Posterior vena cava (tissue), 2 donors: ENCODE measurements around the gene USP46. TPM values are rescaled to one million over a fixed set of nuclear protein-coding genes. Genes with fewer than 3 reads are reported as not detected.

Experiments
- DNase-seq: peaks from one replicate; pipeline ENCODE4 v3.0.0-alpha.2; 2020; ENCODE audit warnings: low spot score
- intact Hi-C, 2 donors: fragments of 100-400 bp; cut with DNase I; formaldehyde crosslinking; loops; one replicate each; pipeline versions ENCODE4 v1.14.1 to v1.14.2; 2022 to 2023
- long read RNA-seq, 2 donors: library from polyadenylated mRNA; unstranded; transcript quantifications; one replicate each; pipeline ENCODE4 v2.0.0, GENCODE V29; 2020 to 2021
- total RNA-seq, 2 donors: library from RNA; stranded (reverse); fragmentation: NEBNext Ultra II Directional; extraction: Animal tissue kit (Norgen Biotek cat#: 25700); gene quantifications; one replicate each; pipeline ENCODE4 v1.2.1, GENCODE V29; 2021
- donor health status: DM: yes; HTN: yes; CAD: no.
- donor health status: DM: yes; HTN: yes; CAD: no.

Gene USP46, protein sequence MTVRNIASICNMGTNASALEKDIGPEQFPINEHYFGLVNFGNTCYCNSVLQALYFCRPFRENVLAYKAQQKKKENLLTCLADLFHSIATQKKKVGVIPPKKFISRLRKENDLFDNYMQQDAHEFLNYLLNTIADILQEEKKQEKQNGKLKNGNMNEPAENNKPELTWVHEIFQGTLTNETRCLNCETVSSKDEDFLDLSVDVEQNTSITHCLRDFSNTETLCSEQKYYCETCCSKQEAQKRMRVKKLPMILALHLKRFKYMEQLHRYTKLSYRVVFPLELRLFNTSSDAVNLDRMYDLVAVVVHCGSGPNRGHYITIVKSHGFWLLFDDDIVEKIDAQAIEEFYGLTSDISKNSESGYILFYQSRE
- total RNA-seq: 10 to 100 TPM; 17.1 to 18.3 TPM
- long read RNA-seq, donor 1, full-length matches to known transcripts: 4 of 8 reads
- long read RNA-seq, donor 1, partial matches to known transcripts: 1 of 8 reads
- long read RNA-seq, donor 1, other reads (novel, unspliced or antisense): 3 of 8 reads
- long read RNA-seq, donor 2, full-length matches to known transcripts: 1 of 3 reads
- long read RNA-seq, donor 2, partial matches to known transcripts: 1 of 3 reads
- long read RNA-seq, donor 2, other reads (novel, unspliced or antisense): 1 of 3 reads

DNA sequence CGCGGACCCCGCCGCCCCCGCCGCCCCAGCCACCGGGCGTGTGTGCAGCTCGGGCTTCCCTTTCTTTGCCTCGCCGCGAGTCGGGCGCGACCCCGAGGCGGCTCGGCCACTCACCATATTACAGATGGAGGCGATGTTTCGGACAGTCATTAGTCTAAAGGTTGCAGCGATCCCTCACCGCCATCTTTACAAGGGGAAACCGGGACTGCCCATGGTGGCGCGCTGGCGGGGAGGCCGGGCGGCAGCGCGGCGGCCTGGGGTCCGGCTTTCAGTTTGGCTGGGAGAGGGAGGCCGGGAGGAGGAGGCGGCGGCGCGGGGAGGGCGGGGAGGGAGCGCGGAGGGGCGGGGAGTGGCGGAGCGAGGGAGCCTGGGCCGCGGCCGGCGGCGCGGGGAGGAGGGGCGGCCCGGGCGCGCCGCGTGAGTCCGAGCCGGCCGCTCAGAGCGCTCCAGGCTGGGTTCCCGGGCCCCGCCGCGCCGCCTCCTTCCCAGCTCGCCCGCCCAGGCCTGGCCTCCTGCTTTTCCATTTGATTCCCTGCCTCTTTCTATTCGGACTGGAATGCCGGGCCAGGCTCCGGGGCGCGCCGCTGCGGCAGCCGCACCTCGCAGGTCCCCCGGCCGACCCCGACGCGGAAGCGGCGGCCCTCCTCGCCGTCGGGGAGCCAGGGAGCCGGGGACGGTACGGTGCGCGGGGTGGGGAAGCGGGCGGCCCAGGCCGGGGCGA lies at the start of gene USP46:
TSS of gene USP46 (minus strand) at position 301 of the 721 bp plus-strand sequence. CDS start at position 150, 151 bp downstream.
- peak; percentile 92 for DNase-seq

DNA sequence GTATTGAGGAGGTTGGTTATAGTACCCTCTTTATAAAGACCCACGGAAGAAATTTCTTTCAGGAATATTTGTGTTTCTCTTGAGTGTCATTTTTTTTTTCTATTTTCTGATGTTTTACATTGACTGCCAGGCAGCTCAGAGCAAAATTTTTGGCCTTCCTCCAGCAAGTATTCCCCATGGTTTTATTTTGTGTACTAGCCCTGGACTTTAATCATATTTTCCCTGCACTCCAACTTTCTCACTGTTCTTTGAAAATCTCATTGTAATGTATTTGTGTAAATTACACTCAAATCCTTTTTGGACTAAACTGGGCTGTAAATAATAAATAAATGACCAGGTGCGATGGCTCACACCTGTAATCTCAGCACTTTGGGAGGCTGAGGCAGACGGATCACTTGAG lies 45.6 kb upstream of the USP46 start:
- no peak for DNase-seq
- intact Hi-C loops: no loop called here

More for the DNA sequence above, at the start of gene USP46:
- intact Hi-C loops: no loop called here

DNA sequence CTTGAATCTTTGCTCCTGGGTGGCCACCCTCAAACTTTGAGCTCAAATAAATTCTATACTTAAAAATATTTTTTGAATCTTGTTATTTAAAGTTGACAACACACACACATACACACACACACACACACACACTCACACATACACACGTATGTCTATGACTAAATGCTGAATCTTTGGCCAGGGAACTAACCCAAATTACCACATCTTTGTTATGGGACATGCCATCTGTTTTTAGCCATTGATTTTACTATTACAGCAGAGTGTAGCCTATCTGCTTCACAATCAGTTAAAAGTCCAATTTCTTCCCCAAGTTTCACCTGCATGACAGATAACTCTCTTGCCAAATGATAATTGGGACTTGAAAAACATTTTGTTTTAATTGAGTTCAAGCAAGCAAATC lies 45.0 kb upstream of the USP46 start:
- intact Hi-C loops: no loop called here
- no peak for DNase-seq

DNA sequence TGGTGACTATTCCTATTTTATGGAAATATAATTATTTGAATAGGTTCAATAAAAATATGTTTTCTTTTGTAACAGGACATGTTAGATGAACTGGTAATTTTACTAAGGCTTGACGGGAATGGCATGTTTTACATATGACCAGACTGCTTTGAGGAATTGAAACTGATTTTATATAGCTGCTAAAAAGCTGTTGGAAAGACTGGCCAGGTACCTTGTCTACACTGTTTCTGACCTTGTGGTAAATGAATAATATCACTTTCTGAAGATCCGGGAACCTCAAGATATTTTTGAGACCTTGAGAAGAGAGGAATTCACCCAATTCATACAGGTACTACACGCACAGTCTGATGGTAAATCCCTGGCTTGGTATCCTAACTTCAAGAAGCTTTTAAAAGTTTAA lies 42.1 kb upstream of the USP46 start:
- intact Hi-C loops: no loop called here
- DNase-seq: no peak

DNA sequence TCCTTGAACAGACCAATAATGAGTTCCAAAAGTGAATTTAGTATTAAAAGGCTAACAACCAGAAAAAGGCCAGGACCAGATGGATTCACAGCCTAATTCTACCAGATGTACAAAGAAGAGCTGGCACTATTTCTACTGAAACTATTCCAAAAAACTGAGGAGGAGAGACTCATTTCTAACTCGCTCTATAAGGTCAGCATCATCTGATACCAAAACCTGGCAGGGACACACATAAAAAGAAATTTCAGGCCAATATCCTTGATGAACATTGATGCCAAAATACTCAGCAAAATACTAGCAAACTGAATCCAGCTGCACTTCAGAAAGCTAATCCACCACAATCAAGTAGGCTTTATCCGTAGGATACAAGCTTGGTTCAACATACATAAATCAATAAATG lies 35.8 kb upstream of the USP46 start:
- no peak for DNase-seq
- intact Hi-C loops: no loop called here

DNA sequence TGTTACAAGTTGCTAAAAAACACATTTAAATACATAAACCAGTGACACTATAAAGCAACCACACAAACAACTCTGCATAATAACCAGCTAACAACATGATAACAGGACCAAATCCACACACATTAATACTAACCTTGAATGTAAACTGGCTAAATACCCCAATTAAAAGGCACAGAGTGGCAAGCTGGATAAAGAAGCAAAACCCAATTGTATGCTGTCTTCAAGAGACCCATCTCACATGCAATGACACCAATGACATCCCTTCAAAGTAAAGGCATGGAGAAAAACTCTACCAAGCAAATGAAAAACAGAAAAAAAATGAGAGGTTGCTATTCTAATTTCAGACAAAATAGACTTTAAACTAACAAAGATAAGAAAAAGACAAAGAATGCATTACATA lies 34.4 kb upstream of the USP46 start:
- intact Hi-C loops: no loop called here
- no peak for DNase-seq

DNA sequence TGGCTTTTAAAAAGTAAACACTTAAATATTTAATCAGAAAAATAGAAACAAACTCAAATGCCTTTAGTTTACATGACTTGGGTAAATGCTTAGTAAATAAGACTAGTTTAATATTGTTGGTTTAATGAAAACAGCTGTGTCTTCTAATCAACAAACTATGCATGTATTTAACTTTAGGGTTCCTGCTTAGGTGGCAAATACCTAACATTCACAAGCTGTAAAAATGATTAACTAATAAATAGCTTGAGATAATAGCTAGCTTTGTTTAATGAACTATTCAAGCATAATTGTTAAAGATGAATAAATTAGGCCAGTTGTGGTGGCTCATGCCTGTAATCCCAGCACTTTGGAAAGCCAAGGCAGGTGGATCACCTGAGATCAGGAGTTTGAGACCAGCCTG lies 30.0 kb upstream of the USP46 start:
- no peak for DNase-seq
- intact Hi-C loops: no loop called here

DNA sequence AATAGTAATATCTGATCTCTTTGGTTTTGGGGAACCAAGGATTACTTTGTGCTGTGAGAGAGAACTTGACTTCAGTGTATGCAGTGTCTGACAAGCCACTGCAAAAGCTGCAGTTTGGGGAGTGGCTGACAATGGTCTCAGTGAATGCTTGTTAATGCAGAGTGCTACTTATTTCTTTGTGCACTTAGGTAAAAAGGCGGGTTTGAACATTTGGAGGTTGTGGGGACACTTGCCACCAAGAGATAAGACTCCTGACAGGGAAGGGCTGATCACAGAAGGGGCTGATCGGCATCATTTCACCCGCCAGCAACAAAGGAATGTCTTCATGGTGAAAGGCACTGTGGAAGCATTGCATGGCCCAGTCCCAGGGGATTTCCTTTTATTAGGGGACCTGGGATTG lies 28.6 kb upstream of the USP46 start:
- no peak for DNase-seq
- intact Hi-C loops: no loop called here

DNA sequence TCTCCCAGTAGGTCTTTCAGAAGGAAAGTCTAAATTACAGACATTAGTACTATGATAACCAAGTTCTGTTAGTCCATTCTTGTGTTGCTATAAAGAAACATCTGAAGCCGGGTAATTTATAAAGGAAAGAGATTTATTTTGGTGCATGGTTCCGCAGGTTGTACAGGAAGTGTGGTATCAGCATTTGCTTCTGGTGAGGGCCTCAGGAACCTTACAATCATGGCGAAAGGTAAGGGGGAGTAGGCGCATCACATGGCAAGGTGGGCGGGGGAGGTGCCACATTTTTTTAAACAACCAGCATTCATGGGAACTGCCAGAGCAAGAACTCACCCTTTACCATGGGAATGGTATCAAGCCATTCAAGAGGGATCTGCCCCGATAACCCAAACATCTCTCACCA lies 26.2 kb upstream of the USP46 start:
- DNase-seq: no peak
- intact Hi-C loops: no loop called here

DNA sequence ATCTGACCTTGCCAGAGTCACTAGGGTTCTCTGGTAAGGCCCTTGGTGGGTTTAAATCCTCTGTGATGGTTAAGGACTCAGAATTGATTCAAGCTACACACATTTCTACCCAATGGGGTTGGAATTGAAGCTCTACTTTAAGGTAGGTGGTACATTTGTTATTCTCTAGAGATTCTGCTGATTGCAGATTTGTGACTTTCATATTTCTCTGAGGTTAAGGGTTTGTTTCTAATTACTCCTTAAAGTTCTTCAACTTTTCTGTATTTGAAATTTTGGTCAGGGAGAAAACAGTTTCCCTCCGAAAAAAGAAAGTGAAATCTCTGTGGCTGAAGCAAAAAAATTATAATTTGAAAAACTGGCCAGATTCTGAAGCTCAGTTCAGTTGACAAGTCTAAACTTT lies 25.8 kb upstream of the USP46 start:
- intact Hi-C loops: no loop called here
- DNase-seq: no peak

DNA sequence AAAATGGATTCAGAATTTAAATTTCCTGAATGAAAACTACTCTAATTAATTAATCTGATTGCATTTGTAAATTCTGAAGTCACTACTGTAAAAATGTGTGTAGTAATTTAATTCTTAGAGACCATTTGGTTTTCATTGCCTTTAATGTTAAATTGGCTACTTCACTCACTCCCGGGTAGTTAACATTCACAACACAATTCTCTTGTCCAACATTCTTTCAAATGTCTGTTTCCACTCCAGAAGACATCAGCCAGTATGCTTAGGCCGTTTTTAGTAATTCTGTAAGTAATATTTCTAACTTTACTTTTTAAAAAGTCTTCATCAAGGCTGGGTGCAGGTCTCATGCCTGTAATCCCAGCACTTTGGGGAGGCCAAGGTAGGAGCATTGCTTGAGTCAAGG lies 21.3 kb upstream of the USP46 start:
- intact Hi-C loops: no loop called here
- no peak for DNase-seq

DNA sequence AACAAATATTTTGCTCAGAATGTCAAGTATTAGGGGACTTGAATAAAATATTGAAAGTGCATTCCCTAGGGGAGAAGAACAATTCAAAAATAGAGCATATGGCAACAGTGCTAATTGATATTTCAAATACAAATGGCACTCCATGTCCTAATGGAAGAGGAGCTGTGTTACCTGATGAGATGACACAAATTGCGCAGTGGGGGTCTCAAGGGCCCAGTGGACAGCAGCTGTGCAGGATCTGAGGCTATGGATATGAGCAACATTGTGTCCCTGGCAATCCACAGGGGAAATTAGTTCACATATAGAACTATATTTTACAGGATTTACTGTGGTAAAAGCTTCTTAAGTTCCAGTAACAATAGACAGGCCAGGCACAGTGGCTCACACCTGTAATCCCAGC lies 17.4 kb upstream of the USP46 start:
- intact Hi-C loops: no loop called here
- no peak for DNase-seq

DNA sequence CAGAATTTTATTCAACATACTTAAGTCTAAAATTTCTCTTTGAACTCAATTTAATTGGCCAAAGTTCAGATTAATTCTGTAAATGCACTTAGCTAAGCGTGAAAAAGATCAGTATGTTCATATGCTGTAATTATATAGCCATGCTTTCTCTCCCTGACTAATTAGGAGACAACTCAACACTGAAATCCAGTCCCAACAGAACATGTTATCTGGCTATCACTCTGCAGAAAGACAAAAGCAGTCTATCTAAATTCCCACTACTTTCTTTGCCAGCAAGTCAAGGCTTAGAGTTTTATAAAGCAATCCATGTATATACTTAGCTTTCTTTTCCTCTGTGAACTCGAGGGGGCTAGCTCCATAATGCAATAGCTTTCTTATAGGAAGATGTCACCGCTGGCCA lies 16.0 kb upstream of the USP46 start:
- DNase-seq: no peak
- intact Hi-C loops: no loop called here

DNA sequence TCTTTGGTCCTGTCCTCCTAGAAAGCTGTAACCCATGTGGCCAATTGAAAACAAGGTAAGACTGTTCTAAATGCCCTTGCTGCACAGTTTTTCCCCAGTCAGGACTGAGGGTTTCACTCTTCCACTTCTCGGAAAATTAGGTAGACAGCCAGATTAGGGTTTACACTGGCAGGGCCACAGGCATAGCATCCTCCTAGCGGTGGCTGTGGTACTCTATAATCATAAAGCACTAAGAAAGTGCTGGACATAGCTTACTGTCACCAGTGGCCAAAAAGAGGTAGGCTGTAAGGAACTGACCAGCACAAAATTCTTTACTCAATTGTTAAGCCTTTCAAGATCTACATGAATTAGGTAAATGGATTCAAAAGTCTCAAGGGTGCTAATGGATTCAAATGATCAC lies 11.6 kb upstream of the USP46 start:
- intact Hi-C loops: no loop called here
- no peak for DNase-seq

DNA sequence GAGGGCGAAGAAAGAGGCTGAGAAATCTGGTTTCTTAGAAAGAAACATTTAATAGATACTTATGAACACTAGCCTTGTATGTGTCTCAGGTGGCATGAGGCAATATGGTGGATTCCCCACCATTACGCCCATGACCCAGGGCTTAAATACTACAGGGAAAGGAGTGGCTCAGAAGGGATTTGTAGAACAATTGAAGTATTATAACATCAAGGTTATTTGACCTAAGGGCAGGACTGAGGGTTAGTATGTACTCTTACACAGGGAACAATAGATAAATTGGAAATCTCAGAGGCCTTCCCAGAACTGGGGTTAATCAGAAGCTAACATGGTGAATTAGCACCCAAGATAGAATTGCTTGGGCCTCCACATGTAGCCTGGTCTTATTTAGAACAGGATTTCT lies 11.0 kb upstream of the USP46 start:
- no peak for DNase-seq

DNA sequence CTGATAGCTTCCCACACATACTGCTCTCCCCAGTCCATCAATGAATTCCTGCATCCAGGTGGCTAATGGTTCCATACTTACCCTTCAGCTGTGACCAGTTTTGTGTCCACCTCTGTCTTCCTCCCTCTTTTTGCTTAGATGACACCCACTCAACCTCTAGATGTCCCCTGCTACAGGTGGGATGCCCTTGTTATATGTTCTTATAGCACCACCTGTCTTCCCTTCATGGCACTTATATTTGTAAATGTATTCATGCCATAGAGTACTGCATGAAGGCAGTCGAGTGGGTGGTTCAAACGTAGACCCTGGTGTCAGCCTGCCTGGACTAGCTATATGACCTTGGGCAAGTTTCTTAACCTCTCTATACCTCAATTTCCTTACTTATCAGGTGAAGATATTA lies 6.5 kb upstream of the USP46 start:
- no peak for DNase-seq
- intact Hi-C loops: no loop called here

More for the DNA sequence above, 11.0 kb upstream of the USP46 start:
- intact Hi-C loops: no loop called here

DNA sequence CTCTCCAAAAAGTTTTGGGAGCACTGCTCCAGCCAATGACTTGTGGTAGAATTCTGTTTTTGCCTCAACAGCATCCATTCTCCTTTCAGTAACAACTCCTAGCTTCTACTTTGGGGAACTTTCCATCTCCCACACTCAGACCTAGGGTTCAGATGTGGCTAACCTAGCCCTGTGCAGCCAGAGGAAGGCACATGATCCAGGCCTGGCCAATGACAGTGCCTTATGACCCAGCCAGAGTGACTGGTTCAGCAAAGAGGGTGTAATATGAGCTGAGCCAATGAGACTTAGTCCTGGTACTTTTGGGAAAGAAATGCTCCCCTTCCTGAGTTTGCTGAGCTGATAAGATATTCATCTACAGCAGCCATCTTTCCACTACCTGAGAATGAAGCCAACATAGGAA lies 5.4 kb upstream of the USP46 start:
- intact Hi-C loops: no loop called here

DNA sequence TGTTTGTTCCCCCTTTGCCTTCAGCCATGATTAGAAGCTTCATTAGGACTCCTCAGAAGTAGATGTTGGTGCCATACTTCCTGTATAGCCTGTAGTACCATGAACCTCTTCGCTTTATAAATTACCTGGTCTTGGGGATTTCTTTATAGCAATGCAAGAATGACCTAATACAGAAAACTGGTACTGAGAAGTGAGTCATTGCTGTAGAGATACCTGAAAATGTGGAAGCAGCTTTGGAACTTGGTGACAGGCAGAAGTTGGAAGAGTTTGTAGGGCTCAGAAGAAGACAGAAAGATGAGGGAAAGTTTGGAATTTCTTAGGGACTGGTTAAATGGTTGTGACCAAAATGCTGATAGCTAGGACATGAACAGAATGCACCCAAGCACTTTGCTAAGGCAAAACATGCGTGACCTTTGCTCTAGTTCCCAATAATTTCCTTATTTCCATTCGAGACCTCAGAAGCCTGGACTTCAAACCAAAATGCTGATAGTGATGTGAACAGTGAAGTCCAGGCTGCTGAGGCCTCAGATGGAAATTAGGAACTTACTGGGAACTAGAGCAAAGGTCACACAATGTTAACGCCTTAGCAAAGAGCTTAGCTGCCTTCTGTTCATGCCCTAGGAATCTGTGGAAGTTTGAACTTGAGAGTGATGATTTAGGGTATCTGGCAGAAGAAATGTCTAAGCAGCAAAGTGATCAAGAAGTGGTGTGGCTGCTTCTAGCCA lies 3.0 kb upstream of the USP46 start:
- DNase-seq: no peak
- intact Hi-C loops: no loop called here

More for the DNA sequence above, 5.4 kb upstream of the USP46 start:
- no peak for DNase-seq

DNA sequence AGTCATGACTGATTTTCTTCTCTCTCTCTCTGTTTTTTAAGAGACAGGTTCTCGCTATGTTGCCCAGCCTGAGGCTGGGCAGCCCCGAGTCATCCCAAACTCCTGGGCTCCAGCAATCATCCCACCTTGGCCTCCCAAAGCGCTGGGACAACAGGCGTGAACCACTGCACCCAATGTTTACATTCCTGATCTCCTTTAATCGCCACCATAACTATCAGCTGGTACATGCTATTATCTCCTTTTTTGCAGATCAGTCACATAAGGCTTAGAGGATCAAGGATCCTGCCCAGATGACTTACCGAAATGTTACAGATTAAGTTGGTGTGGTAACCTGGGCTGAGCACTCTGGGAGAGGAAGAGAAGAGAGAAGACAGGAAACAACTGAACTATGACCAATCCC lies 1.5 kb upstream of the USP46 start:
- no peak for DNase-seq
- intact Hi-C loops: no loop called here

DNA sequence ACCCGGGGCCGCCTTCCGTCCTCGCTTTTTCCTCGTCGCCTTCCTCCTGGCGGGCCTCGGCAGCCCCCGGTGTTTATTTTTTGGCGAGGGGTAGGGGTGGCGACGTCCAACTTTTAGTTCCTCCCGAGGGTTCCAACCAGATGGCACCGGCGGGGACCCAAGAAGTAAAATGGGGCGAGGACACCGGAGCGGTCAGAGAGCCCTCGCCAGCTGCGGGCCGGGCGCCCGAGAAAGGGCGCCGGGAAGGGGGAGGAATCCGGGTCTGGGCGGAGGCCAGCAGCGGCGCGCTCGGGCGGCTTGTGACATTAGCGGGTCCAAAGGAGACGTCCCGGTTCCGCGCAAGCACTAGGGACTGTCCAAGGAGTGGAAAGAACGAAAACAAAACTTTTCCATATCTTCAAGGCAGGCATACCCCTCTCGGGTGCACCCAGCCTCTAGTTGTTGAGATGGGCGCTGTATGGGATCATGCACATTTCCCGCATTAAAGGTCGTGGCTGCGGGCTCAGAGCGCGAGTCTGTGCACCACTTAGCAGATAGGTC lies 691 bp upstream of the USP46 start:
- intact Hi-C loops: no loop called here
- DNase-seq: peak; percentile 90
